Measurements from ENCODE around the gene CHMP6. TPM values are rescaled to one million over a fixed set of nuclear protein-coding genes. Genes with fewer than 3 reads are reported as not detected.

The CHMP6 gene
- 31.1 and 35.9 TPM in 2 replicates for total RNA-seq
- long read RNA-seq, transcript CHMP6-201 (8 exons, 1,664 nt): major isoform, 24 of 26 reads
- long read RNA-seq, partial matches to known transcripts: 0 of 26 reads
- long read RNA-seq, other reads (novel, unspliced or antisense): 2 of 26 reads

- peaks cover 6% of the 10 kb centered on the region for H3K36me3 Mint-ChIP-seq (ENCODE audit: unreplicated experiment)
- no peaks in the 10 kb centered on the region for H3K9me3 Mint-ChIP-seq (ENCODE audit: unreplicated experiment)
- H3K27ac Mint-ChIP-seq (ENCODE audit: unreplicated experiment): peak within 1 kb of the TSS; percentile 38
- peak within 1 kb of the TSS; percentile 70 for H3K4me3 Mint-ChIP-seq (ENCODE audit: unreplicated experiment)
- H3K27me3 Mint-ChIP-seq (ENCODE audit: unreplicated experiment): no peaks in the 10 kb centered on the region
- DNase-seq (ENCODE audit: extremely low spot score, unreplicated experiment): peak; percentile 91
- H3K4me1 Mint-ChIP-seq (ENCODE audit: unreplicated experiment): peaks cover 33% of the 10 kb centered on the region
- TF ChIP-seq, protein P1, sequence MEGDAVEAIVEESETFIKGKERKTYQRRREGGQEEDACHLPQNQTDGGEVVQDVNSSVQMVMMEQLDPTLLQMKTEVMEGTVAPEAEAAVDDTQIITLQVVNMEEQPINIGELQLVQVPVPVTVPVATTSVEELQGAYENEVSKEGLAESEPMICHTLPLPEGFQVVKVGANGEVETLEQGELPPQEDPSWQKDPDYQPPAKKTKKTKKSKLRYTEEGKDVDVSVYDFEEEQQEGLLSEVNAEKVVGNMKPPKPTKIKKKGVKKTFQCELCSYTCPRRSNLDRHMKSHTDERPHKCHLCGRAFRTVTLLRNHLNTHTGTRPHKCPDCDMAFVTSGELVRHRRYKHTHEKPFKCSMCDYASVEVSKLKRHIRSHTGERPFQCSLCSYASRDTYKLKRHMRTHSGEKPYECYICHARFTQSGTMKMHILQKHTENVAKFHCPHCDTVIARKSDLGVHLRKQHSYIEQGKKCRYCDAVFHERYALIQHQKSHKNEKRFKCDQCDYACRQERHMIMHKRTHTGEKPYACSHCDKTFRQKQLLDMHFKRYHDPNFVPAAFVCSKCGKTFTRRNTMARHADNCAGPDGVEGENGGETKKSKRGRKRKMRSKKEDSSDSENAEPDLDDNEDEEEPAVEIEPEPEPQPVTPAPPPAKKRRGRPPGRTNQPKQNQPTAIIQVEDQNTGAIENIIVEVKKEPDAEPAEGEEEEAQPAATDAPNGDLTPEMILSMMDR (IDR thresholded peaks at IDR 0.05): peak; percentile 42
Observed at GRCh38 chr17:80991645-80992076, at the start of gene CHMP6. CHMP6 (plus strand) TSS chr17:80991841; CDS start chr17:80991919, 78 bp downstream.

- TF ChIP-seq, protein P1 (IDR thresholded peaks at IDR 0.05): no peak
- DNase-seq (ENCODE audit: extremely low spot score, unreplicated experiment): no peak
- Mint-ChIP-seq H3K27me3 (ENCODE audit: unreplicated experiment) (no peaks in the 10 kb centered on the region), H3K9me3 (ENCODE audit: unreplicated experiment) (no peaks in the 10 kb centered on the region), H3K4me3 (ENCODE audit: unreplicated experiment) (no peak overlapping the region), H3K27ac (ENCODE audit: unreplicated experiment) (peak overlapping the region; percentile 17), H3K36me3 (ENCODE audit: unreplicated experiment) (peaks cover 21% of the 10 kb centered on the region), H3K4me1 (ENCODE audit: unreplicated experiment) (peaks cover 5% of the 10 kb centered on the region)
Observed at GRCh38 chr17:80942423-80943345, 49.0 kb upstream of the CHMP6 start.

DNA sequence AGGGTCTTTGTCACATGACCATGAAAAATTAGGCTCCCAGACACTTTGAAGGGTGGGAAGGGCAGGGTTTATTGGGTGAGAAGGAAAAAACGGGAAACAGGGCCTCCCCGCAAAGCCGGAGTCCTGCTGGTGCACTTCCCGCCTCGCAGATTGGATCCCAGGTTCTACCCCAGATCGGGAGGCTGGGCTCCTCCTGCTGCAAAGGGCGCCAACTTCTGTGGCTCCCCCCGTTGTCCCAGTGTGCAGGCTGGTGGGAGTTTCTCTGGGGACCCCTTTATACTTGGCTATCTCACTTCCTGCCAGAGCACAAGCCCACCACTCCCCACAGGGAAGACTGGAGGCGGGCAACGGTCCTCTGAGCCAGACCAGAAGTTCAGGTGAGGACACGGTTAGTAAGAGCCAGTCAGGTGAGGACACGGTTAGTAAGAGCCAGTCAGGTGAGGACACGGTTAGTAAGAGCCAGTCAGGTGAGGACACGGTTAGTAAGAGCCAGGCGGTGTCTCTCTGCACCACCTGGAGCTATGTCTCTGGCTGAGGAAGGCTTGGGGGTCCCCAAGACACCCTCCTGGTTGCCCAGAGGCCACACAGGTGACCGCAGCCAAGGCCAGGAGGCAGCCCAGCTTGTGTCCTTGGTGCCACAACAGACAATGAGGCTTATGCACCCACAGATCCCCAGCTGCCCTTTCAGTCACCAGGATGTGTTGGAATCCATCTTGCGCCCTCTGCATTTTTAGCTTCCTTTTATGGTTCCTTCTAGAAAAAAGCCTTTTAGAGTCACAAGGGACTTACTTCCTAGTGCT lies 48.1 kb upstream of the CHMP6 start:
- no peak overlapping the region for H3K27ac Mint-ChIP-seq (ENCODE audit: unreplicated experiment)
- peaks cover 8% of the 10 kb centered on the region for H3K4me1 Mint-ChIP-seq (ENCODE audit: unreplicated experiment)
- DNase-seq (ENCODE audit: extremely low spot score, unreplicated experiment): no peak
- no peaks in the 10 kb centered on the region for H3K9me3 Mint-ChIP-seq (ENCODE audit: unreplicated experiment)
- H3K36me3 Mint-ChIP-seq (ENCODE audit: unreplicated experiment): peaks cover 20% of the 10 kb centered on the region
- H3K4me3 Mint-ChIP-seq (ENCODE audit: unreplicated experiment): no peak overlapping the region
- TF ChIP-seq, protein P1 (IDR thresholded peaks at IDR 0.05): no peak
- H3K27me3 Mint-ChIP-seq (ENCODE audit: unreplicated experiment): no peaks in the 10 kb centered on the region

- H3K36me3 Mint-ChIP-seq (ENCODE audit: unreplicated experiment): peaks cover 20% of the 10 kb centered on the region
- peak overlapping the region; percentile 7 for H3K27ac Mint-ChIP-seq (ENCODE audit: unreplicated experiment)
- no peaks in the 10 kb centered on the region for H3K9me3 Mint-ChIP-seq (ENCODE audit: unreplicated experiment)
- peaks cover 14% of the 10 kb centered on the region for H3K4me1 Mint-ChIP-seq (ENCODE audit: unreplicated experiment)
- DNase-seq (ENCODE audit: extremely low spot score, unreplicated experiment): no peak
- TF ChIP-seq, protein P1 (IDR thresholded peaks at IDR 0.05): no peak
- H3K4me3 Mint-ChIP-seq (ENCODE audit: unreplicated experiment): no peak overlapping the region
- no peaks in the 10 kb centered on the region for H3K27me3 Mint-ChIP-seq (ENCODE audit: unreplicated experiment)
Observed at GRCh38 chr17:80944326-80944725, 47.3 kb upstream of the CHMP6 start.
